Suprapubic skin (tissue), 4 donors: ENCODE measurements around the gene KIAA0319L. TPM values are rescaled to one million over a fixed set of nuclear protein-coding genes. Genes with fewer than 3 reads are reported as not detected.
"Not testable (repeated sequence)": the region's sequence is repeated elsewhere in the genome, so short reads cannot be mapped to it uniquely, and the experiment has no call there.

ENCODE experiments used
- DNase-seq, 2 donors: peaks; one replicate each; pipeline ENCODE4 v3.0.0-alpha.2; 2019; ENCODE audit warnings: low spot score in 2 of 2
- H3K27ac ChIP-seq: fragments of 200-600 bp; sonication (generic); one replicate; pipeline ENCODE4 v1.5.1; 2019
- H3K27me3 ChIP-seq: fragments of 200-600 bp; sonication (generic); one replicate; pipeline ENCODE4 v1.5.1; 2019
- H3K36me3 ChIP-seq: fragments of 200-600 bp; sonication (generic); one replicate; pipeline ENCODE4 v1.5.1; 2019
- H3K4me1 ChIP-seq: fragments of 200-600 bp; sonication (generic); one replicate; pipeline ENCODE4 v1.5.1; 2019
- H3K4me3 ChIP-seq: fragments of 200-600 bp; sonication (generic); one replicate; pipeline ENCODE4 v1.5.1; 2019; ENCODE audit warnings: mild to moderate bottlenecking
- H3K9me3 ChIP-seq: fragments of 200-600 bp; sonication (generic); one replicate; pipeline ENCODE4 v1.5.1; 2019
- EP300 ChIP-seq: sonication (generic); formaldehyde crosslinking; IDR thresholded peaks from one replicate; pipeline ENCODE4 v1.6.1; 2017; ENCODE audit warnings: antibody characterized with exemption
- POLR2A ChIP-seq, 2 donors: fragments of 450-650 bp; IDR thresholded peaks; one replicate each; pipeline ENCODE4 v1.6.1; 2017; ENCODE audit warnings: antibody characterized with exemption in 2 of 2, mild to moderate bottlenecking in 2 of 2, moderate library complexity in 2 of 2
- POLR2AphosphoS5 ChIP-seq, 3 donors: sonication (generic); formaldehyde crosslinking; IDR thresholded peaks; one replicate each; pipeline ENCODE4 v1.6.1; 2017; ENCODE audit warnings: antibody characterized with exemption in 3 of 3
- WGBS: methylation state at CpG from one replicate; pipeline ENCODE4 v1.1.5; 2018; 5-methylcytosine and 5-hydroxymethylcytosine counted together
- total RNA-seq, 4 donors: library from RNA; depleted of rRNA; stranded (reverse); fragments of >200 nt; gene quantifications; one replicate each; pipeline ENCODE4 v1.1.0, GENCODE V29; 2016
- TF ChIP-seq, protein P1 (sequence below), 2 donors: fragments of 200-600 bp in 1 of 2; fragments of 450-650 bp in 1 of 2; sonication (generic) in 1 of 2; IDR thresholded peaks; one replicate each; pipeline ENCODE4 v1.5.1; 2016 to 2019; ENCODE audit warnings: antibody characterized with exemption in 2 of 2, mild to moderate bottlenecking in 1 of 2, moderate library complexity in 1 of 2

The KIAA0319L gene
- total RNA-seq, 4 donors from 2014 or later, result 52.1 to 124 (median 83.5) TPM

DNA sequence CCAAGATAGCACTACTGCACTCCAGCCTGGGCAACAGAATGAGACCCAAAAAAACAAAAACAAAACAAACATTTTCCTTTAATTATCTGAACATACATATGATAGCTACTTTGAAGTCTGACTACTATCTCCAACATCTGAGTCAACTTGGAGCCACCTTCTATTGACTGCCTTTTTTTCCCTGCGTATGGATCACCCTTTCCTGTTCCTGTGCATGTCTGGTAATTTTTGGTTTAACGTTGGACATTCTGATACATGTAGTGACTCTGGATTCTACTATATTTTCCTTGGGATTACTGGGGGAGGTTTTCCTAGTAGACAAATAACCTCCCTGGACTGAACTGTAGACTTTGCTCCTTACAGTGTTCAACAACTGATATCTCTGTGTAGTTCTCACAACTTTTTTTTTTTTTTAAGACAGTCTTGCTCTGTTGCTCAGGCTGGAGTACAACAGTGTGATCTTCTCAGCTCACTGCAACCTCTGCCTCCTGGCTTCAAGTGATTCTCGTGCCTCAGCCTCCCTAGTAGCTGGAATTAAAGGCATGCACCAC is 70.3 kb downstream of the KIAA0319L start:
- H3K4me3 ChIP-seq, result no peak overlapping the region
- WGBS, result 97% methylated on average over 3 of the region's 3 CpGs
- no peaks in the 10 kb centered on the region for H3K36me3 ChIP-seq
- H3K27ac ChIP-seq, result no peak overlapping the region
- H3K4me1 ChIP-seq, result peaks cover 7% of the 10 kb centered on the region
- no peaks in the 10 kb centered on the region for H3K27me3 ChIP-seq
- no peak for DNase-seq
- H3K9me3 ChIP-seq, result no peaks in the 10 kb centered on the region
- TF ChIP-seq, protein P1, sequence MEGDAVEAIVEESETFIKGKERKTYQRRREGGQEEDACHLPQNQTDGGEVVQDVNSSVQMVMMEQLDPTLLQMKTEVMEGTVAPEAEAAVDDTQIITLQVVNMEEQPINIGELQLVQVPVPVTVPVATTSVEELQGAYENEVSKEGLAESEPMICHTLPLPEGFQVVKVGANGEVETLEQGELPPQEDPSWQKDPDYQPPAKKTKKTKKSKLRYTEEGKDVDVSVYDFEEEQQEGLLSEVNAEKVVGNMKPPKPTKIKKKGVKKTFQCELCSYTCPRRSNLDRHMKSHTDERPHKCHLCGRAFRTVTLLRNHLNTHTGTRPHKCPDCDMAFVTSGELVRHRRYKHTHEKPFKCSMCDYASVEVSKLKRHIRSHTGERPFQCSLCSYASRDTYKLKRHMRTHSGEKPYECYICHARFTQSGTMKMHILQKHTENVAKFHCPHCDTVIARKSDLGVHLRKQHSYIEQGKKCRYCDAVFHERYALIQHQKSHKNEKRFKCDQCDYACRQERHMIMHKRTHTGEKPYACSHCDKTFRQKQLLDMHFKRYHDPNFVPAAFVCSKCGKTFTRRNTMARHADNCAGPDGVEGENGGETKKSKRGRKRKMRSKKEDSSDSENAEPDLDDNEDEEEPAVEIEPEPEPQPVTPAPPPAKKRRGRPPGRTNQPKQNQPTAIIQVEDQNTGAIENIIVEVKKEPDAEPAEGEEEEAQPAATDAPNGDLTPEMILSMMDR (IDR thresholded peaks at IDR 0.05), result no peak
- TF ChIP-seq POLR2AphosphoS5 (IDR thresholded peaks at IDR 0.05), result no peak
- TF ChIP-seq POLR2A (IDR thresholded peaks at IDR 0.05), result no peak
- no peak for TF ChIP-seq EP300

DNA sequence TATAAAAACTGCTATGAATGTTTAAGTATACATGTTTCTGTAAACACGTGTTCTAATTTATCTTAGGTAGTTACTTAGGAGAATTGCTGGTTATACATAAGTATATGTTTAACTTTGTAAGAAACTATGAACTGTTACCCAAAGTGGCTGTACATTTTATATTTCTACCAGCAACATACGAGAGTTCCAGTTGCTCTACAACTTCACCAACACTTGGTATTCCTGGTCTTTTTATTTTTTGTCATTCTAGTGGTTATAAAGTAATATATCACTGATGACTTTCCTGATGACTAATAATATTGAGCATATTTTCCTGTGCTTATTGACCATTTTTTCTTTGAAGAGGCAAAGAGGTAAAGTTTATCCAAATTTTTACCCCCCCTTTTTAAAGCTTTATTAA is 76.0 kb downstream of the KIAA0319L start:
- no peak overlapping the region for H3K4me3 ChIP-seq
- H3K4me1 ChIP-seq, result no peaks in the 10 kb centered on the region
- H3K9me3 ChIP-seq, result no peaks in the 10 kb centered on the region
- 96% methylated on average over 2 of the region's 2 CpGs for WGBS
- TF ChIP-seq POLR2A (IDR thresholded peaks at IDR 0.05) (no peak), POLR2AphosphoS5 (IDR thresholded peaks at IDR 0.05) (no peak), EP300 (no peak)
- TF ChIP-seq, protein P1 (IDR thresholded peaks at IDR 0.05), result no peak
- no peaks in the 10 kb centered on the region for H3K27me3 ChIP-seq
- H3K36me3 ChIP-seq, result peaks cover 18% of the 10 kb centered on the region
- DNase-seq, result no peak
- H3K27ac ChIP-seq, result no peak overlapping the region

DNA sequence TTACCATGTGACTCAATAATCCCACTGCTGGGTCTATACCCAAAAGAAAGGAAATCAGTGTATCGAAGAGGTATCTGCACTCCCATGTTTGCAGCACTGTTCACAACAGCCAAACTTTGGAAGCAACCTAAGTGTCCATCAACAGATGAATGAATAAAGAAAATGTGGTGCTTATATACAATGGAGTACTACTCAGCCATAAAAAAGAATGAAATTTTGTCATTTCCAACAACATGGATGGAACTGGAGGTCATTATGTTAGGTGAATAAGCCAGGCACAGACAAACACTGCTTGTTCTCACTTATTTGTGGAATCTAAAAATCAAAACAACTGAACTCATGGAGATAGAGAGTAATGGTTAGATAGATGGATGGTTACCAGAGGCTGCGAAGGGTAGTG is 79.3 kb downstream of the KIAA0319L start:
- TF ChIP-seq POLR2AphosphoS5 (IDR thresholded peaks at IDR 0.05) (no peak), EP300 (no peak)
- H3K4me3 ChIP-seq, result no peak overlapping the region
- WGBS, result 99% methylated on average over 2 of the region's 2 CpGs
- no peak overlapping the region for H3K27ac ChIP-seq
- H3K27me3 ChIP-seq, result no peaks in the 10 kb centered on the region
- DNase-seq, result no peak
- H3K36me3 ChIP-seq, result peaks cover 39% of the 10 kb centered on the region
- H3K4me1 ChIP-seq, result no peaks in the 10 kb centered on the region
- H3K9me3 ChIP-seq, result no peaks in the 10 kb centered on the region

DNA sequence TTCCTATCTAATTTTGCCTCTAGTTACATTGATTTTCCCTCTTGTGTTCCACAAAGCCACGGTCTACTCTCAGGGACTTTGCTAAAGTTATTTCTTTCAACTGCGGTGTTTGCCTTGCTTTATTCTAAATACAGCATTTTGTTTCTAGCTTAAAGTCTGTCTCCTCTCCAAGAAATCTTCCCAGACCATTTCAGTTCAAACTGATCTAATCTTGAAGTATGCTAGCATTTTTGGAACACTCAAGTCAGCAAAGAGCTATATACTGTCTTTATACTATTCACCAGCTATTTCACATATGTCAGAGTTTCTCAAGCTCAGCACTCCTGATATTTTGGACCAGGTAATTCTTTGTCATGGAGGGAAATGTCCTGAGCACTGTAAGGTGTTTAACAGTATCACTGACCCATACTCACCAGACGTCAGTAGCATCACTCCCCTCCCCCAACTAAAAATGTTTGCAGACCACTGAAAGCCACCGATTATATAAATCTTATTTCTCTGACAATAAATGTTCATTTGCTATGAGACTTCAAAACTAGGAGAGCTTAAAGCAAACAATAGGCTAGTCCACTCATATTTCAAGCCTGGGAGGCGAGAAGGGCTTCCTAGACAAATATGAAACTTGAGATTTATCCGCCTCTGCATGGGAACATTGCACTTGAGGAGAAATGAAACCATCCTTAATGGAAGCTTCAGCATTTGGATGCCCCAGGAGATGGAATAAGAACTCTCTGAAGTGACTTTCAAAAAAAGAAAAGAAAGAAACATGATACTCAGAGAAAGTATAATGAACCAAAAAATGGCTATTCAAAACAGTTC is 81.1 kb downstream of the KIAA0319L start:
- WGBS, result 96% methylated on average over 6 of the region's 6 CpGs
- peaks cover 43% of the 10 kb centered on the region for H3K36me3 ChIP-seq
- TF ChIP-seq POLR2A (IDR thresholded peaks at IDR 0.05) (no peak), EP300 (no peak), POLR2AphosphoS5 (IDR thresholded peaks at IDR 0.05) (no peak)
- TF ChIP-seq, protein P1 (IDR thresholded peaks at IDR 0.05), result no peak
- H3K27me3 ChIP-seq, result no peaks in the 10 kb centered on the region
- H3K27ac ChIP-seq, result no peak overlapping the region
- no peaks in the 10 kb centered on the region for H3K4me1 ChIP-seq
- no peaks in the 10 kb centered on the region for H3K9me3 ChIP-seq
- H3K4me3 ChIP-seq, result no peak overlapping the region
- no peak for DNase-seq

DNA sequence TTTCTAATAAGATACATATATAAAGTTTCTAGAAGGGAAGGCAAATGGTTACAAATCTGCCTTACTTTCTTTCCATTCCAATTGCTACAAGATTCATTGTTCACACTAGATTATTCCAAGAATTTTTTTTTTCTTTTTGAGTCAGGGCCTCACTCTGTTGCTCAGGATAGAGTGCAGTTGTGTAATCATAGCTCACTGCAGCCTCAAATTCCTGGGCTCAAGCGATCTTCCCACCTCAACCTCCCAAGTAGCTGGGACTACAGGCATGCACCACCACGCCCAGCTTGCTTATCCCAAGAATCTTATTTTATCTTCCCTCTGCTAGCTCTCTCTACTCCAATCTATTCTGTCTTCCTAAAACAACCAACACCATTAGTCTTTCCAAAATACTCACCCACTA is 81.8 kb downstream of the KIAA0319L start:
- H3K36me3 ChIP-seq, result peaks cover 49% of the 10 kb centered on the region
- WGBS, result 90% methylated on average over 2 of the region's 2 CpGs
- TF ChIP-seq POLR2AphosphoS5 (IDR thresholded peaks at IDR 0.05), result no peak
- no peak for TF ChIP-seq POLR2A (IDR thresholded peaks at IDR 0.05)
- no peak for TF ChIP-seq EP300
- TF ChIP-seq, protein P1 (IDR thresholded peaks at IDR 0.05), result no peak

DNA sequence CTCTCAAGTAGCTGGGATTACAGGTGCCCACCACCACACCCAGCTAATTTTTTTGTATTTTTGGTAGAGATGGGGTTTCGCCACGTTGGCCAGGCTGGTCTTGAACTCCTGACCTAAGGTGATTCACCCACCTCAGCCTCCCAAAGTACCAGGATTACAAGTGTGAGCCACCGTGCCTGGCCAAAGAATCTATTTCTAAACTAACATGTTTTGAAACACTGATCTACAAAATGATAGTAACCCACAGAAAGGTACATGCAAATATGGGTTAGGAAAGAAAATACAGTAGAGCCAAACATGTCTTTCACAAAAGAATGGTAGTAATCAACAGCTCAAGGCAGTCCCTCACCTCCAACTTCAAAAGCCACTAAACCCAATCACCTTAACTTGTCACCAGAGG is 84.0 kb downstream of the KIAA0319L start:
- H3K27ac ChIP-seq, H3K4me1 ChIP-seq, DNase-seq, H3K9me3 ChIP-seq, H3K4me3 ChIP-seq, H3K27me3 ChIP-seq: not testable (repeated sequence)
- WGBS, result 84% methylated on average over 3 of the region's 3 CpGs
- H3K36me3 ChIP-seq, result peaks cover 58% of the 10 kb centered on the region

More for the DNA sequence above, 81.8 kb downstream of the KIAA0319L start:
- no peak overlapping the region for H3K4me3 ChIP-seq
- no peak overlapping the region for H3K27ac ChIP-seq
- no peaks in the 10 kb centered on the region for H3K27me3 ChIP-seq
- no peaks in the 10 kb centered on the region for H3K9me3 ChIP-seq
- no peaks in the 10 kb centered on the region for H3K4me1 ChIP-seq
- no peak for DNase-seq
